Right lobe of liver (tissue), 4 donors: ENCODE results near the gene KDELR3.

Source experiments
- CTCF ChIP-seq, 4 donors: fragments of 200-600 bp in 3 of 4; fragments of 450-650 bp in 1 of 4; IDR thresholded peaks; one replicate each; pipeline versions ENCODE4 v1.5.1 to v1.8.0; 2016 to 2022; ENCODE audit warnings: antibody characterized with exemption in 4 of 4, mild to moderate bottlenecking in 2 of 4
- POLR2A ChIP-seq: fragments of 450-650 bp; IDR thresholded peaks from one replicate; pipeline ENCODE4 v1.6.1; 2017; ENCODE audit warnings: antibody characterized with exemption, mild to moderate bottlenecking
- donor health status: DM: no; HTN: no; CAD: no.
- donor health status: DM: no; HTN: no; CAD: no.
- donor health status: DM: no; HTN: yes; CAD: no.

DNA sequence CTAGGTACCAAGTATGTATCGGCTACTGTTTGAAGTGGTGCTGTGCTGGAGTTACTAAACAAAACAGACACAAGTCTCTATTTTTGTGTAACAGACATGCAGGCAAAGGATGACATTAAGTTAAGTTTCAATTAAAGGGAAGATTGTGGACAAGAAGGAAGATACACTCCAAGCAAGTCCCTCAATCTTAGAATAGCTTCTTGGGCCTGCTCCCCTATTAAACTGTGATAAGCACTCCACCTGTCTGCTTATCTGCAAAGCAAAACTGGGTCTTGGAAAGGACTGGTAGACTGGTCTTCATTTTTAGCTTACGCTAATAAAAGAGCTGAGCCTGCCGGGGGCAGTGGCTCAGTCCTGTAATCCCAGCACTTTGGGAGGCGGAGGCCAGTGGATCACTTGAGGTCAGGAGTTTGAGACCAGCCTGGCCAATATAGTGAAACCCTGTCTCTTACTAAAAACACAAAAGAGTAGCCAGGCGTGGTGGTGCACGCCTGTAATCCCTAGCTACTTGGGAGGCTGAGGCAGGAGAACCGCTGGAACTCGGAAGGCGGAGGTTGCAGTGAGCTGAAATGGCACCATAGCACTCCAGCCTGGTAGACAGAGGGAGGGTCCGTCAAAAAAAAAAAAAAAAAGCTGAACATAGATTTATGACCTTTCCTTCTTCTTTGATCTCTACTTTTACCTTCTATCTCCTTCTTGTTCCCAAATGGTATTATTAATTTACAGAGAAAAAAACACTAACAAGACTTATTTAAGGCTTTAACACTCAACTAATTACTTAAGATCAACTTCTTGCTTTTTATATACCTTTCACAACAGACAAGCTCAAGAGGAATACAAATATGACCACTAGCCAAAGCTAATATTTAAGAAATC is 34.1 kb downstream of the KDELR3 start:
- TF ChIP-seq CTCF (IDR thresholded peaks at IDR 0.05) = no peak
- TF ChIP-seq POLR2A = no peak
